Renal pelvis (tissue), 12 donors: ENCODE data around the gene GABRA1. TPM values are rescaled to one million over a fixed set of nuclear protein-coding genes. Genes with fewer than 3 reads are reported as not detected.

Source experiments
- DNase-seq: peaks from one replicate; pipeline ENCODE4 v3.0.0-alpha.2; 2013
- long read RNA-seq, 16 experiments: transcript quantifications; one replicate each; lab custom pipeline, GENCODE V29; 2026
- polyA plus RNA-seq, 3 donors: library from polyadenylated mRNA; unstranded; fragments of 120-200 nt; gene quantifications; one replicate each; pipeline ENCODE4 v1.2.1, GENCODE V29; 2013; ENCODE audit not compliant: insufficient read length in 3 of 3

GABRA1 gene
- under 1 TPM in 1 of 3 donors, not detected in 2; 0.14 TPM for polyA plus RNA-seq
- long read RNA-seq, donor 1 = 0 reads
- long read RNA-seq, donor 2 = 0 reads
- long read RNA-seq, donor 3 = 0 reads
- long read RNA-seq, donor 4 = 0 reads
- long read RNA-seq, donor 5 = 0 reads
- long read RNA-seq, donor 6 = 0 reads
- long read RNA-seq, donor 7 = 0 reads
- long read RNA-seq, donor 8 = 0 reads
- long read RNA-seq, donor 9 = 0 reads
- long read RNA-seq, donor 10 = 0 reads
- long read RNA-seq, donor 11 = 0 reads
- long read RNA-seq, donor 12 = 0 reads
- long read RNA-seq, donor 13 = 0 reads
- long read RNA-seq, donor 14 = 0 reads
- long read RNA-seq, donor 15 = 0 reads
- long read RNA-seq, donor 16 = 0 reads

- no peak for DNase-seq
Measured at GRCh38 chr5:161847941-161848391, at the start of gene GABRA1. Gene GABRA1, plus strand, starts transcription at chr5:161848120. Its CDS starts 2,691 bp downstream, at chr5:161850811.

- no peak for DNase-seq
Measured at GRCh38 chr5:161799316-161799715, 48.6 kb upstream of the GABRA1 start.

- DNase-seq = no peak
Measured at GRCh38 chr5:161804263-161804662, 43.7 kb upstream of the GABRA1 start.

- DNase-seq = peak; percentile 75
Measured at GRCh38 chr5:161846746-161847145, 1.2 kb upstream of the GABRA1 start.

- DNase-seq = no peak
Measured at GRCh38 chr5:161847447-161847846, 473 bp upstream of the GABRA1 start.

GRCh38 chr5:161850491-161850890 lies 2.6 kb downstream of the GABRA1 start:
- DNase-seq = no peak

GRCh38 chr5:161851691-161852299 lies 3.9 kb downstream of the GABRA1 start:
- DNase-seq = no peak

GRCh38 chr5:161857358-161857757 lies 9.4 kb downstream of the GABRA1 start:
- DNase-seq = no peak

GRCh38 chr5:161863259-161863658 lies 15.3 kb downstream of the GABRA1 start:
- no peak for DNase-seq

GRCh38 chr5:161863811-161864210 lies 15.9 kb downstream of the GABRA1 start:
- DNase-seq = no peak

GRCh38 chr5:161865510-161865909 lies 17.6 kb downstream of the GABRA1 start:
- DNase-seq = no peak

- DNase-seq = no peak
Measured at GRCh38 chr5:161889971-161890370, 42.1 kb downstream of the GABRA1 start.

GRCh38 chr5:161895514-161895913 lies 47.6 kb downstream of the GABRA1 start:
- DNase-seq = no peak

GRCh38 chr5:161897033-161897432 lies 49.1 kb downstream of the GABRA1 start:
- DNase-seq = no peak

GRCh38 chr5:161899590-161899989 lies 51.7 kb downstream of the GABRA1 start:
- no peak for DNase-seq

GRCh38 chr5:161900981-161901380 lies 53.1 kb downstream of the GABRA1 start:
- no peak for DNase-seq

GRCh38 chr5:161921781-161922180 lies 73.9 kb downstream of the GABRA1 start:
- DNase-seq = no peak

GRCh38 chr5:161924270-161924669 lies 76.3 kb downstream of the GABRA1 start:
- no peak for DNase-seq

- no peak for DNase-seq
Measured at GRCh38 chr5:161925960-161926359, 78.0 kb downstream of the GABRA1 start.

- DNase-seq = no peak
Measured at GRCh38 chr5:161934486-161934885, 86.6 kb downstream of the GABRA1 start.

GRCh38 chr5:161944974-161945373 lies 97.1 kb downstream of the GABRA1 start:
- no peak for DNase-seq

GRCh38 chr5:161946911-161947310 lies 99.0 kb downstream of the GABRA1 start:
- DNase-seq = no peak
